Natural killer cell treated with Interleukin-12 subunit alpha and Interleukin-12 subunit beta and Interleukin-15 and Interleukin-18, amount 100 ng/mL, for 72 hours (primary cell): Measurements from ENCODE around the gene KLHL17. TPM values are rescaled to one million over a fixed set of nuclear protein-coding genes. Genes with fewer than 3 reads are reported as not detected.
"Not testable (repeated sequence)": the region's sequence is repeated elsewhere in the genome, so short reads cannot be mapped to it uniquely, and the experiment has no call there.

ENCODE experiments used
- ATAC-seq, 2 donors: fragments of 150-1000 bp; cut with Tn5 transposase in 1 of 2; sonication (Bioruptor Pico), chemical (Tn5 transposase) in 1 of 2; 2 replicates each; pipeline ENCODE4 v1.10.0; 2021
- DNase-seq: peaks from one replicate; pipeline ENCODE4 v3.0.0; 2022; ENCODE audit warnings: low spot score
- H3K27ac Mint-ChIP-seq, 2 donors: 1 replicate in 1 of 2; 2 replicates in 1 of 2; pipeline ENCODE4 v1.8.0; 2022; ENCODE audit warnings: mixed read lengths in 2 of 2, mild to moderate bottlenecking in 1 of 2, moderate library complexity in 1 of 2
- H3K27me3 Mint-ChIP-seq, 2 donors: 1 replicate in 1 of 2; 2 replicates in 1 of 2; pipeline ENCODE4 v1.8.0; 2022; ENCODE audit warnings: mixed read lengths in 2 of 2
- H3K36me3 Mint-ChIP-seq: one replicate; pipeline ENCODE4 v1.8.0; 2022; ENCODE audit warnings: mixed read lengths
- H3K4me1 Mint-ChIP-seq, 2 donors: 1 replicate in 1 of 2; 2 replicates in 1 of 2; pipeline ENCODE4 v1.8.0; 2022; ENCODE audit warnings: low read depth in 2 of 2, mixed read lengths in 2 of 2, mild to moderate bottlenecking in 1 of 2
- H3K4me3 Mint-ChIP-seq: one replicate; pipeline ENCODE4 v1.8.0; 2022; ENCODE audit warnings: mixed read lengths
- H3K9me3 Mint-ChIP-seq: 2 replicates; pipeline ENCODE4 v1.8.0; 2022; ENCODE audit warnings: mixed read lengths
- total RNA-seq, 2 donors: library from RNA; stranded (reverse); gene quantifications; one replicate each; pipeline ENCODE4 v1.2.3, GENCODE V29; 2022

The KLHL17 gene
- total RNA-seq, 2 donors from 2014 or later, result 19.0 to 27.9 TPM

- Mint-ChIP-seq H3K9me3 (no peaks in the 10 kb centered on the region), H3K27ac (no peak overlapping the region), H3K4me3 (no peak overlapping the region), H3K27me3 (peaks cover 0 to 3% of the 10 kb centered on the region in 2 donors), H3K4me1 (no peaks in the 10 kb centered on the region), H3K36me3 (no peaks in the 10 kb centered on the region)
- no peak for ATAC-seq
- no peak for DNase-seq
These were observed 15.8 kb upstream of the KLHL17 start for GRCh38 chr1:944341-945325.

- no peak for DNase-seq
- Mint-ChIP-seq H3K27me3 (peaks cover 0 to 3% of the 10 kb centered on the region in 2 donors), H3K27ac (no peak overlapping the region), H3K36me3 (no peaks in the 10 kb centered on the region), H3K4me1 (no peaks in the 10 kb centered on the region), H3K9me3 (no peaks in the 10 kb centered on the region), H3K4me3 (no peak overlapping the region)
- ATAC-seq, result no peak
These were observed 14.5 kb upstream of the KLHL17 start for GRCh38 chr1:945688-946556.

GRCh38 chr1:946811-947210 lies 13.6 kb upstream of the KLHL17 start:
- not testable (repeated sequence) for H3K4me3 Mint-ChIP-seq, ATAC-seq, H3K4me1 Mint-ChIP-seq, H3K36me3 Mint-ChIP-seq, H3K9me3 Mint-ChIP-seq, H3K27me3 Mint-ChIP-seq, DNase-seq, H3K27ac Mint-ChIP-seq

GRCh38 chr1:947958-948357 lies 12.4 kb upstream of the KLHL17 start:
- no peak overlapping the region for H3K4me3 Mint-ChIP-seq
- ATAC-seq, result no peak
- DNase-seq, result no peak
- H3K36me3 Mint-ChIP-seq, result no peaks in the 10 kb centered on the region
- no peak overlapping the region for H3K27ac Mint-ChIP-seq
- H3K27me3 Mint-ChIP-seq, result no peaks in the 10 kb centered on the region
- H3K9me3 Mint-ChIP-seq, result no peaks in the 10 kb centered on the region
- H3K4me1 Mint-ChIP-seq, result no peaks in the 10 kb centered on the region

GRCh38 chr1:950268-950667 lies 10.1 kb upstream of the KLHL17 start:
- ATAC-seq, result no peak
- Mint-ChIP-seq H3K9me3 (no peaks in the 10 kb centered on the region), H3K27me3 (no peaks in the 10 kb centered on the region), H3K27ac (no peak overlapping the region), H3K4me1 (peaks cover 0 to 4% of the 10 kb centered on the region in 2 donors), H3K4me3 (no peak overlapping the region), H3K36me3 (no peaks in the 10 kb centered on the region)
- DNase-seq, result no peak

GRCh38 chr1:950881-951280 lies 9.5 kb upstream of the KLHL17 start:
- no peaks in the 10 kb centered on the region for H3K36me3 Mint-ChIP-seq

GRCh38 chr1:951364-951763 lies 9.0 kb upstream of the KLHL17 start:
- H3K4me3 Mint-ChIP-seq, result no peak overlapping the region
- ATAC-seq (no peak), DNase-seq (no peak)
- peaks cover 0 to 5% of the 10 kb centered on the region in 2 donors for H3K4me1 Mint-ChIP-seq
- H3K27me3 Mint-ChIP-seq, result no peaks in the 10 kb centered on the region
- H3K36me3 Mint-ChIP-seq, result no peaks in the 10 kb centered on the region
- no peaks in the 10 kb centered on the region for H3K9me3 Mint-ChIP-seq
- H3K27ac Mint-ChIP-seq, result no peak overlapping the region

More at GRCh38 chr1:950881-951280, 9.5 kb upstream of the KLHL17 start:
- no peak overlapping the region for H3K27ac Mint-ChIP-seq
- H3K9me3 Mint-ChIP-seq, result no peaks in the 10 kb centered on the region
- H3K27me3 Mint-ChIP-seq, result no peaks in the 10 kb centered on the region
- ATAC-seq (no peak), DNase-seq (no peak)
- peaks cover 0 to 5% of the 10 kb centered on the region in 2 donors for H3K4me1 Mint-ChIP-seq
- no peak overlapping the region for H3K4me3 Mint-ChIP-seq

- no peaks in the 10 kb centered on the region for H3K27me3 Mint-ChIP-seq
- DNase-seq, result no peak
- ATAC-seq, result no peak
- peaks cover 4 to 9% of the 10 kb centered on the region in 2 donors for H3K4me1 Mint-ChIP-seq
- H3K9me3 Mint-ChIP-seq, result no peaks in the 10 kb centered on the region
- H3K36me3 Mint-ChIP-seq, result no peaks in the 10 kb centered on the region
- no peak overlapping the region for H3K4me3 Mint-ChIP-seq
- H3K27ac Mint-ChIP-seq, result no peak overlapping the region
These were observed 8.2 kb upstream of the KLHL17 start for GRCh38 chr1:952201-952600.

GRCh38 chr1:952603-953002 lies 7.8 kb upstream of the KLHL17 start:
- ATAC-seq, result no peak
- no peak for DNase-seq
- Mint-ChIP-seq H3K4me3 (no peak overlapping the region), H3K4me1 (peaks cover 8 to 12% of the 10 kb centered on the region in 2 donors), H3K36me3 (peaks cover 3% of the 10 kb centered on the region), H3K27ac (no peak overlapping the region), H3K27me3 (no peaks in the 10 kb centered on the region), H3K9me3 (no peaks in the 10 kb centered on the region)

- no peak for ATAC-seq
- Mint-ChIP-seq H3K9me3 (no peaks in the 10 kb centered on the region), H3K27ac (no peak overlapping the region), H3K4me3 (no peak overlapping the region), H3K27me3 (no peaks in the 10 kb centered on the region), H3K36me3 (peaks cover 5% of the 10 kb centered on the region), H3K4me1 (peaks cover 20 to 21% of the 10 kb centered on the region in 2 donors)
- no peak for DNase-seq
These were observed 6.7 kb upstream of the KLHL17 start for GRCh38 chr1:953524-954320.

- no peaks in the 10 kb centered on the region for H3K27me3 Mint-ChIP-seq
- H3K4me3 Mint-ChIP-seq, result no peak overlapping the region
- peaks cover 5% of the 10 kb centered on the region for H3K36me3 Mint-ChIP-seq
- no peak for DNase-seq
- no peaks in the 10 kb centered on the region for H3K9me3 Mint-ChIP-seq
- peaks cover 20 to 21% of the 10 kb centered on the region in 2 donors for H3K4me1 Mint-ChIP-seq
- ATAC-seq, result no peak
- no peak overlapping the region for H3K27ac Mint-ChIP-seq
These were observed 5.5 kb upstream of the KLHL17 start for GRCh38 chr1:954927-955326.

- H3K4me3 Mint-ChIP-seq, result no peak overlapping the region
- peaks cover 5% of the 10 kb centered on the region for H3K36me3 Mint-ChIP-seq
- no peak overlapping the region for H3K27ac Mint-ChIP-seq
- H3K27me3 Mint-ChIP-seq, result no peaks in the 10 kb centered on the region
- H3K4me1 Mint-ChIP-seq, result peaks cover 20 to 21% of the 10 kb centered on the region in 2 donors
- DNase-seq (no peak), ATAC-seq (no peak)
- H3K9me3 Mint-ChIP-seq, result no peaks in the 10 kb centered on the region
These were observed 4.9 kb upstream of the KLHL17 start for GRCh38 chr1:955474-955873.

- no peaks in the 10 kb centered on the region for H3K9me3 Mint-ChIP-seq
- H3K36me3 Mint-ChIP-seq, result peaks cover 5% of the 10 kb centered on the region
- no peak overlapping the region for H3K27ac Mint-ChIP-seq
- DNase-seq, result no peak
- peaks cover 20 to 21% of the 10 kb centered on the region in 2 donors for H3K4me1 Mint-ChIP-seq
- ATAC-seq, result no peak
- no peaks in the 10 kb centered on the region for H3K27me3 Mint-ChIP-seq
- H3K4me3 Mint-ChIP-seq, result no peak overlapping the region
These were observed 3.7 kb upstream of the KLHL17 start for GRCh38 chr1:956636-957035.
